Adrenal gland (tissue), 12 donors: Measurements from ENCODE around the gene CCDC57. TPM values are rescaled to one million over a fixed set of nuclear protein-coding genes. Genes with fewer than 3 reads are reported as not detected.
"Not testable (repeated sequence)": the region's sequence is repeated elsewhere in the genome, so short reads cannot be mapped to it uniquely, and the experiment has no call there.

Source experiments
- DNase-seq, 7 donors: peaks; one replicate each; pipeline ENCODE4 v3.0.0-alpha.2; 2019 to 2020
- H3K27ac ChIP-seq, 5 donors: fragments of 200-600 bp; sonication (generic) in 4 of 5; 1 replicate in 3 of 5; 2 replicates in 2 of 5; pipeline versions ENCODE4 v1.5.1 to v1.8.0; 2016 to 2020; ENCODE audit warnings: mild to moderate bottlenecking in 1 of 5
- H3K27me3 ChIP-seq: fragments of 200-600 bp; 2 replicates; pipeline ENCODE4 v1.8.0; 2021
- H3K36me3 ChIP-seq, 2 donors: fragments of 200-600 bp; replicated peaks in 1 of 2; 1 replicate in 1 of 2; 2 replicates in 1 of 2; pipeline versions ENCODE4 v1.5.1 to v1.8.0; 2018 to 2022
- H3K4me1 ChIP-seq, 2 donors: fragments of 200-600 bp; replicated peaks in 1 of 2; 1 replicate in 1 of 2; 2 replicates in 1 of 2; pipeline versions ENCODE4 v1.5.1 to v1.8.0; 2018 to 2021
- H3K4me3 ChIP-seq, 4 donors: fragments of 200-600 bp; sonication (generic) in 3 of 4; one replicate each; pipeline ENCODE4 v1.5.1; 2016 to 2018
- H3K9me3 ChIP-seq, 3 donors: fragments of 200-600 bp; sonication (generic) in 1 of 3; replicated peaks in 1 of 3; 1 replicate in 2 of 3; 2 replicates in 1 of 3; pipeline versions ENCODE4 v1.5.1 to v1.8.0; 2016 to 2021
- CTCF ChIP-seq, 6 experiments: fragments of 450-650 bp in 4 of 6; fragments of 200-600 bp in 2 of 6; sonication (generic) in 1 of 6; IDR thresholded peaks; 1 replicate in 5 of 6; 2 replicates in 1 of 6; pipeline versions ENCODE4 v1.5.1 to v1.8.0; 2016 to 2021; ENCODE audit warnings: antibody characterized with exemption in 6 of 6, mild to moderate bottlenecking in 2 of 6, moderate library complexity in 1 of 6
- POLR2A ChIP-seq, 2 donors: fragments of 450-650 bp; IDR thresholded peaks; one replicate each; pipeline ENCODE4 v1.6.1; 2017; ENCODE audit warnings: antibody characterized with exemption in 2 of 2, mild to moderate bottlenecking in 2 of 2, moderate library complexity in 1 of 2
- WGBS, 4 donors: extraction: QIAGEN DNeasy Blood & Tissue Kit in 2 of 4; methylation state at CpG; one replicate each; pipeline versions ENCODE4 v1.1.5 to v1.1.7; 2013 to 2017; 5-methylcytosine and 5-hydroxymethylcytosine counted together
- intact Hi-C, 2 donors: fragments of 100-400 bp; cut with DNase I; formaldehyde crosslinking; loops; one replicate each; pipeline versions ENCODE4 v1.14.1 to v1.15.0; 2022 to 2023
- polyA plus RNA-seq, 3 donors: library from polyadenylated mRNA; stranded (reverse); fragments of 200-250 nt in 2 of 3; fragments of 350-450 nt in 1 of 3; fragmentation: Illumina TruSeq in 1 of 3; extraction: RNeasy Lipid Tissue Mini Kit (QIAGEN cat#74804) in 1 of 3; gene quantifications; one replicate each; pipeline ENCODE4 v1.2.3, GENCODE V29; 2013 to 2014
- total RNA-seq, 9 donors: library from RNA; depleted of rRNA in 4 of 9; stranded (reverse); fragments of >200 nt in 4 of 9; fragments of 120-200 nt in 1 of 9; fragmentation: NEBNext Ultra II Directional in 1 of 9; extraction: Animal tissue kit (Norgen Biotek cat#: 25700) in 1 of 9; gene quantifications; one replicate each; pipeline versions ENCODE4 v1.1.0 to v1.2.4, GENCODE V29; 2013 to 2023
- donor health status: healthy with polysubstance abuse.
- donor health status: Bipolar disorder and iron deficiency.
- donor health status: DM: yes; HTN: yes; CAD: no.
- donor health status: DM: no; HTN: no; CAD: no.
- donor health status: DM: no; HTN: no; CAD: no.
- donor health status: DM: yes; HTN: yes; CAD: no.

The CCDC57 gene
- total and polyA plus RNA-seq, 12 donors, result 7.1 to 275 (median 28.8) TPM

- DNase-seq, result peak in 1 of 7 donors; percentile 25
- Histone ChIP-seq H3K4me3 (no peak overlapping the region), H3K4me1 (no peaks in the 10 kb centered on the region), H3K36me3 (peaks cover 0 to 30% of the 10 kb centered on the region in 2 donors), H3K27me3 (no peaks in the 10 kb centered on the region), H3K27ac (peak overlapping the region in 2 of 5 donors; percentile 19 to 42), H3K9me3 (no peaks in the 10 kb centered on the region)
- TF ChIP-seq CTCF (IDR thresholded peaks at IDR 0.05) (no peak), POLR2A (IDR thresholded peaks at IDR 0.05) (no peak)
- 62 to 86% (median 82%) methylated on average over 16 of the region's 16 CpGs for WGBS, 4 donors
- intact Hi-C loops, result no loop called here
Measured at GRCh38 chr17:82193520-82194220, 19.0 kb downstream of the CCDC57 start.

- intact Hi-C loops, DNase-seq, H3K27ac ChIP-seq, H3K4me3 ChIP-seq, H3K4me1 ChIP-seq, H3K9me3 ChIP-seq, H3K27me3 ChIP-seq: not testable (repeated sequence)
- 86 to 92% (median 90%) methylated on average over 6 of the region's 6 CpGs for WGBS, 4 donors
- peaks cover 0 to 29% of the 10 kb centered on the region in 2 donors for H3K36me3 ChIP-seq
Measured at GRCh38 chr17:82193050-82193449, 19.6 kb downstream of the CCDC57 start.

- H3K27ac ChIP-seq, result no peak overlapping the region
- intact Hi-C loops, result no loop called here
- no peaks in the 10 kb centered on the region for H3K27me3 ChIP-seq
- H3K9me3 ChIP-seq, result no peaks in the 10 kb centered on the region
- no peak overlapping the region for H3K4me3 ChIP-seq
- peaks cover 0 to 12% of the 10 kb centered on the region in 2 donors for H3K36me3 ChIP-seq
- DNase-seq, result no peak
- H3K4me1 ChIP-seq, result no peaks in the 10 kb centered on the region
- 81 to 94% (median 89%) methylated on average over 15 to 26 of the region's 26 CpGs for WGBS, 4 donors
- no peak for TF ChIP-seq CTCF (IDR thresholded peaks at IDR 0.05)
- no peak for TF ChIP-seq POLR2A (IDR thresholded peaks at IDR 0.05)
Measured at GRCh38 chr17:82188001-82188961, 24.4 kb downstream of the CCDC57 start.

- TF ChIP-seq POLR2A (IDR thresholded peaks at IDR 0.05) (no peak), CTCF (IDR thresholded peaks at IDR 0.05) (no peak)
- intact Hi-C loops, result no loop called here
- H3K9me3 ChIP-seq, result no peaks in the 10 kb centered on the region
- 89 to 95% (median 90%) methylated on average over 5 to 23 of the region's 23 CpGs for WGBS, 4 donors
- H3K36me3 ChIP-seq, result peaks cover 0 to 5% of the 10 kb centered on the region in 2 donors
- no peak overlapping the region for H3K4me3 ChIP-seq
- H3K4me1 ChIP-seq, result no peaks in the 10 kb centered on the region
- DNase-seq, result no peak
- H3K27me3 ChIP-seq, result no peaks in the 10 kb centered on the region
- no peak overlapping the region for H3K27ac ChIP-seq
Measured at GRCh38 chr17:82187500-82187899, 25.1 kb downstream of the CCDC57 start.
